GM12864 (cell line): ENCODE data around the gene PGC.
A peak's percentile ranks its signal among the peaks of the same experiment; 100 is the strongest.

Experiments
- DNase-seq: peaks from one replicate; pipeline ENCODE4 v3.0.0-alpha.2; 2011; ENCODE audit warnings: low read depth
- H3K4me3 ChIP-seq: 2 replicates; pipeline ENCODE4 v1.5.1; 2011; ENCODE audit warnings: mild to moderate bottlenecking, low read depth, low read length, control low read depth
- CTCF ChIP-seq: IDR thresholded peaks from 2 replicates; pipeline ENCODE4 v1.5.1; 2011; ENCODE audit warnings: low read depth, mild to moderate bottlenecking, moderate library complexity, low read length, control low read depth, inconsistent platforms; ENCODE audit errors: missing control alignments

The PGC gene

GRCh38 chr6:41716516-41717391 lies 30.4 kb downstream of the PGC start:
- DNase-seq: no peak
- TF ChIP-seq CTCF: no peak
- H3K4me3 ChIP-seq: peak overlapping the region; percentile 33

- no peak for TF ChIP-seq CTCF
- H3K4me3 ChIP-seq: peak overlapping the region; percentile 33
- DNase-seq: no peak
Observed at GRCh38 chr6:41715795-41716515, 31.2 kb downstream of the PGC start.

- H3K4me3 ChIP-seq: peak overlapping the region; percentile 2; the same call in 1 of the 2 replicates
- no peak for TF ChIP-seq CTCF
- DNase-seq: no peak
Observed at GRCh38 chr6:41714556-41715273, 32.5 kb downstream of the PGC start.

GRCh38 chr6:41713650-41714291 lies 33.4 kb downstream of the PGC start:
- no peak for DNase-seq
- TF ChIP-seq CTCF: no peak
- no peak overlapping the region; the same call in 1 of the 2 replicates for H3K4me3 ChIP-seq

- no peak for DNase-seq
Observed at GRCh38 chr6:41713159-41713649, 34.0 kb downstream of the PGC start.

More at GRCh38 chr6:41713159-41713649, 34.0 kb downstream of the PGC start:
- no peak for TF ChIP-seq CTCF
- peak overlapping the region; percentile 11; the same call in 1 of the 2 replicates for H3K4me3 ChIP-seq
